Activated T-cell treated with anti-CD3 and anti-CD28 coated beads, Interleukin-2, amount 50 U/mL, for 24 hours (primary cell): ENCODE data around the gene RALGAPA2.
"Not testable (repeated sequence)": the region's sequence is repeated elsewhere in the genome, so short reads cannot be mapped to it uniquely, and the experiment has no call there.

Experiments used
- DNase-seq: peaks from one replicate; pipeline ENCODE4 v3.0.0-alpha.2; 2020
- H3K27ac Mint-ChIP-seq: 2 replicates; pipeline ENCODE4 v1.8.0; 2020; ENCODE audit warnings: mild to moderate bottlenecking, mixed read lengths
- H3K27me3 Mint-ChIP-seq: 2 replicates; pipeline ENCODE4 v1.8.0; 2020; ENCODE audit warnings: mixed read lengths
- H3K36me3 Mint-ChIP-seq: 2 replicates; pipeline ENCODE4 v1.8.0; 2020; ENCODE audit warnings: low read depth, mixed read lengths
- H3K4me1 Mint-ChIP-seq: 2 replicates; pipeline ENCODE4 v1.8.0; 2020; ENCODE audit warnings: low read depth, mixed read lengths
- H3K4me3 Mint-ChIP-seq: 2 replicates; pipeline ENCODE4 v1.8.0; 2020; ENCODE audit warnings: mild to moderate bottlenecking, moderate library complexity, mixed read lengths
- H3K9me3 Mint-ChIP-seq: 2 replicates; pipeline ENCODE4 v1.8.0; 2020; ENCODE audit warnings: mixed read lengths

Gene RALGAPA2

DNA sequence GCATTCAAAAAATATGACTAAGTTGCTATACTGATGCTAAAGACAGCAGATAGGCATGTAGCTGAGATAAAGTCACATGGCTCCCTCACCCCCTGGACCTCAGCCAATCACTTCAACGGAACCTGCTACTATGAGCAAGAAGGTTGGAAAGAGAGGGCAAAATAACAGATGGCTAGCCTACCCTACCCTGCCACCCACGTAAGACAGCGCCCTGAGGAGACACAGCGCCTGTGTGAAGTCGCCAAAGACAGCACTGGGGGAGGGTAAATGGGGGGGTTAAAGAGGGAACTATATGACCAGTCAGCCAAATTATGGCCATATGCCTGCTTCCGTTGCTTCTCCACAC, 163.2 kb downstream of the RALGAPA2 start:
- H3K27ac Mint-ChIP-seq = peak overlapping the region; percentile 50
- DNase-seq = no peak
- peaks cover 52% of the 10 kb centered on the region for H3K4me1 Mint-ChIP-seq
- H3K4me3 Mint-ChIP-seq = no peak overlapping the region
- H3K27me3 Mint-ChIP-seq = no peaks in the 10 kb centered on the region
- no peaks in the 10 kb centered on the region for H3K9me3 Mint-ChIP-seq
- peaks cover 43% of the 10 kb centered on the region for H3K36me3 Mint-ChIP-seq

DNA sequence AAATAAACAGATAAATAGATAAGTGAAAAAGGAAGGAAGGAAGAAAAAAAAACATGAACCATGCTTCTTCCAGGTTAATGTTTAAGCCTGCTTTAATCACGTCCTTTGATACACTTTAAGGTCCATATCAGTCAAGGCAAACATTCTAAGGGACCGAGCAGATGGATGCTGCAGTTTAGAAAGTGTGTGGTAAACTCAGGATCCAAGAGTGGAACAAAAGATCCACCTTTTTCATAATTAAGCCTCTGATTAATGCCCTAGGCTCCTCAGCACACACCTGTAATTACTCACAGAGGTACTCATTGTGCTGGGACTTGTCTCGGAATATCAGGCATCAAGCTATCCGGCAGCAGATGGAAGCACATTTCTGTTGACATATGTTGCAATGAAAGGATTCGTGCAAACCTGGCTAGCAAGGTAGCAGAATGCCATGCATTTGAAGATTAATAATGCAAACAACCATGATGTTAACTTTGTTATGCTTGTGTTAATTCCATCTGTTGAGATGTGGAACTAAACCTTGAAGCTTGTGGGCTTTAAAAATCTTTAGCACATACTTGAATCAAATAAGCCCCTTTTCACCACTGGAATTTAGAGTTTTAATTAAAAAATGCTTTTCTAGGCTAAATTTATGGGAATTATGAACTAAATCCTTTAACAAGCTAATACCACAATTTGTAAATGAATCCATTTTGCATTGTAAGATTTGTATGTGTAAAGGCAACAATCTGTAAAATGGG, 163.7 kb downstream of the RALGAPA2 start:
- Mint-ChIP-seq H3K27ac (no peak overlapping the region), H3K36me3 (peaks cover 48% of the 10 kb centered on the region), H3K4me1 (peaks cover 52% of the 10 kb centered on the region), H3K27me3 (no peaks in the 10 kb centered on the region), H3K4me3 (no peak overlapping the region), H3K9me3 (no peaks in the 10 kb centered on the region)
- DNase-seq = no peak

DNA sequence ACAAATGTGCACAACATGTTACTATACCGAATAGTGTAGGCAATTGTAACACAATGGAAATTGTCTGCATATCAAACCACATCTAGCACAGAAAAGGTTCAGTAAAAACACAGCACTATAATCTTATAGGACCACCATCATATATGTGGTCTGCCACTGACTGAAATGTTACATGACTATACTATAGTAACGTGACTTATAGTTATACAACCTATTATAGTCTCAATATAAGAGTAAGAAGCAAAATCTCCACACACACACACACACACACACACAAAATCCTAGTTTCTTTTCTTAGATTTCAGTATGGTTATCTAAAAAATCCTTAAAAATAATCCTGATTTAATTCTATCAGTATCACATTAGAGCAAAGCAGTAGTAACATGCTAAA, 164.6 kb downstream of the RALGAPA2 start:
- no peaks in the 10 kb centered on the region for H3K27me3 Mint-ChIP-seq
- H3K36me3 Mint-ChIP-seq = peaks cover 49% of the 10 kb centered on the region
- peak overlapping the region; percentile 47 for H3K27ac Mint-ChIP-seq
- no peaks in the 10 kb centered on the region for H3K9me3 Mint-ChIP-seq
- H3K4me3 Mint-ChIP-seq = no peak overlapping the region
- H3K4me1 Mint-ChIP-seq = peaks cover 52% of the 10 kb centered on the region
- DNase-seq = no peak

DNA sequence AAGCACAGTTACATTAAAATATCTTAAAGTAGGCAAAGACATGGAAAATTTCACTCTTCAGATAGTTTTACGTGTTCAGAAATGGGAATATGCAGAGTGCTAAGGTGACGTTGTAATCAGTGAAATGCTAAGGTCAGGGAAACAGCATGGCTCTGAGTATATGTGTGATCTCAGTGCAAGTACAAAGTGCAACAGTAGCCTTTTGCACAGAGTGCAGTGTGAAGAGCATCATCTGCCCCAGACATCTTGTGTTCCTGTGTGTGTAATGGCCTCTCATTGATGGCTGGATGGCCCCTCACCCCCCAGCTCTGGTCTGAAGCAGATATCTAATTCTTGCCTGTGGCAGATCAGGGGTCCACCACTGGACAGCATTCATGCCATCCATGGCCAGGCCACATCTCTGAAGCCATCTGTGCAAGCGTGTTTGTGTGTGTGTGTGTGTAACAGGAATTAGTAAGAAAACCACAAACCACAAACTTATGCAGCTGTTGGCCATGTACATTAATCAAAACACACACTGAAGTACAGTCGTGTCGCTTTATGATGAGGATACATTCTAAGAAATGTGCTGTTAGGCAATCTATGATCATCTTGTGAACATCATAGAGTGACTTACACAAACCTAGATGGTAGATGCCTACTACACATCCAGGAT, 165.1 kb downstream of the RALGAPA2 start:
- H3K36me3 Mint-ChIP-seq = peaks cover 49% of the 10 kb centered on the region
- peak overlapping the region; percentile 56 for H3K27ac Mint-ChIP-seq

DNA sequence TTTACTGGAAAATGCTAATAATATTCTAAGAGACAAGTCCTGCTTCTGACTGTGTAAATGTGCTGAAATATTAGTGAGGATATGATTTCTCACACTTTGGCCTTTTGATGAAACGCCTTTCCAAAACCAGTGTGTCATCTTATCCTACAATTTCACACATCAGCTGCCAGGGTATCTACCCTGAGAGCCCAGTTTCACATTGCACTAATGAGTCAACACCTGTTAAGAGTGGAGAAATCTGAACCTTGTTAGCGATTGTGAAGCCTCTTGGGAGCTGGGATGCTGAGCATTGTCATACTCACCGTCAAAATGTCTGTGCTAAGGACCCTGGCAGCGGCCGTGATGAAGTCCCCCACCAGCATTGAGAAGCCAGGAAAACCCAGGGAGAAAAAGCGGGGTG, 166.0 kb downstream of the RALGAPA2 start:
- no peak for DNase-seq
- H3K27me3 Mint-ChIP-seq = no peaks in the 10 kb centered on the region
- H3K36me3 Mint-ChIP-seq = peaks cover 48% of the 10 kb centered on the region
- no peak overlapping the region for H3K4me3 Mint-ChIP-seq
- peak overlapping the region; percentile 73 for H3K27ac Mint-ChIP-seq
- peaks cover 50% of the 10 kb centered on the region for H3K4me1 Mint-ChIP-seq
- no peaks in the 10 kb centered on the region for H3K9me3 Mint-ChIP-seq

More for the DNA sequence above, 165.1 kb downstream of the RALGAPA2 start:
- Mint-ChIP-seq H3K4me1 (peaks cover 52% of the 10 kb centered on the region), H3K9me3 (no peaks in the 10 kb centered on the region), H3K4me3 (no peak overlapping the region), H3K27me3 (no peaks in the 10 kb centered on the region)
- no peak for DNase-seq

DNA sequence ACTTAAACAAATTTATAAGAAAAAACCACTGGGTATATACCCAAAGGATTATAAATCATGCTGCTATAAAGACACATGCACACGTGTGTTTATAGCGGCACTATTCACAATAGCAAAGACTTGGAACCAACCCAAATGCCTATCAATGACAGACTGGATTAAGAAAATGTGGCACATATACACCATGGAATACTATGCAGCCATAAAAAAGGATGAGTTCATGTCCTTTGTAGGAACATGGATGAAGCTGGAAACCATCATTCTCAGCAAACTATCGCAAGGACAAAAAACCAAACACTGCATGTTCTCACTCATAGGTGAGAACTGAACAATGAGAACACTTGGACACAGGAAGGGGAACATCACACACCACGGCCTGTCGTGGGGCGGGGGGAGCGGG, 169.1 kb downstream of the RALGAPA2 start:
- not testable (repeated sequence) for DNase-seq, H3K27me3 Mint-ChIP-seq, H3K27ac Mint-ChIP-seq, H3K9me3 Mint-ChIP-seq, H3K4me3 Mint-ChIP-seq
- H3K4me1 Mint-ChIP-seq = peaks cover 25% of the 10 kb centered on the region
- H3K36me3 Mint-ChIP-seq = peaks cover 51% of the 10 kb centered on the region

DNA sequence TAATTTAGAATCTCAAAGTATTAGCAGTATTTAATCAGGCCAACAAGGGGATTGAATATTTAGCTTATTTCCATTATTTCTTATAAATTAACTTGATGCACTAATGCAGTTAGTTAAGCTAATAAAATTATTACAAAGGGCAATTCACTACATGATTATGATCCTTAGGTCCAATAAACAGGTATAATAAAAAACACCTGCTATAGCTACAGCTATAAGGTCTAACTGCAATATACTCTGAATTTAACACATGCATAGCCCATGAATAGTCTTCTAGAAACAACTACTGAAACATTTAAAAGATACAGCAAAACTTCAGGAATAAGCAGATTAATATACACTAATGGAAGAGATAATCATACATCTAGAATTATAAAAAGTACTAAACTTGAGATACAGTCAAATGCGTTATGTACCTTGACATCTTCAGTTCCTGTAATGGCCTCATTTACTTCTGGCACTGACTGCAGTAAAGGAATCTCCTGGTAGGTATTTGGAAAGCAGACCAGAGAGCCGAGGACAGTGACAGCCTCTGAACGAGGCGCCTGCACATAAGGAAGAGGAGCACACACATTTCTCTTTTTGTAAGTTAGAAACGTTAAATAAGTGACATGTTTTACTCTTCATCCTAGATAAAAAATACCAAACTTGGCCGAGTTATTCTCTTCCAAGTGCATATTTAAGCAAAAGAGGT, 176.1 kb downstream of the RALGAPA2 start:
- H3K9me3 Mint-ChIP-seq = no peaks in the 10 kb centered on the region
- peaks cover 21% of the 10 kb centered on the region for H3K36me3 Mint-ChIP-seq

DNA sequence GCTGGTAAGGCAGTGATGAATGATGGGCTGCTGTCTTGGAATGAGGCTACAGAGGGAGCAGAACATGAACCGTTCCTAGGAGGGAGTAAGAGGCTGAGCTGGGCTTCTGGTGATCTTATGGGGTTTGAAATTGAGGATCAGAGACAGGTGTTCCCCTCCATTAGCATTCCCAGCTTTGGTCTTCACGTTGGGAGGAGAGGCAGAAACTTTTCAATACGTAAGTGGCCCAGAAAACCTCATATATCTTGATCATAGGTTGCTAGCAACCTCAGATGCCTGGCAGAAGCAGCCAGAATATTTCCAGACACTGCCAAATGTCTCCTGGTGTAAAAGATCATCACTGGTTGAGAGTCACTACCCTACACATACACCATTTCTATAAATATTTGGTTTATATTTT, 177.4 kb downstream of the RALGAPA2 start:
- Mint-ChIP-seq H3K36me3 (peaks cover 33% of the 10 kb centered on the region), H3K27ac (no peak overlapping the region), H3K9me3 (no peaks in the 10 kb centered on the region), H3K4me3 (no peak overlapping the region), H3K4me1 (no peaks in the 10 kb centered on the region), H3K27me3 (no peaks in the 10 kb centered on the region)
- DNase-seq = no peak

More for the DNA sequence above, 176.1 kb downstream of the RALGAPA2 start:
- H3K4me3 Mint-ChIP-seq = no peak overlapping the region
- H3K4me1 Mint-ChIP-seq = no peaks in the 10 kb centered on the region
- H3K27me3 Mint-ChIP-seq = no peaks in the 10 kb centered on the region
- no peak for DNase-seq
- no peak overlapping the region for H3K27ac Mint-ChIP-seq

DNA sequence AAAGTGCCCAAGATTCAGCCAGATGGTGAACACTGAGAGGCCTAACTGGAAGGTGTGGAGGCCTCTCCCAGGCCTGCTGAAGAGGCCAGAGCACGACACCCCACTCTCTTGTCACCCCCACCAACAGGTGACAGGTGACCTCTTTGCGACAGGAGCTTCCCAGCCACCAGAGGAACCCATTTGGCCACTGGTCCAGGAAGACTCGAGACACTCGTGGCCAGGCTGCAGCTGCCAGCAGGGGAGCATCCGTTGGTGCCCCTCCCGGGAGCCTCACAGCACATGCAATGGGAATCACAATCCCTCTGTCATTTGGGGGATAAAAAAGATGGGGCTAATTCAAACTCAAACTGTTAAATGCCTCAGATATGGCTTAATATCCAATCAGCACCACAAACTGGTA, 181.2 kb downstream of the RALGAPA2 start:
- no peak for DNase-seq
- no peaks in the 10 kb centered on the region for H3K27me3 Mint-ChIP-seq
- H3K9me3 Mint-ChIP-seq = no peaks in the 10 kb centered on the region
- peaks cover 53% of the 10 kb centered on the region for H3K36me3 Mint-ChIP-seq
- H3K27ac Mint-ChIP-seq = peak overlapping the region; percentile 1
- H3K4me3 Mint-ChIP-seq = no peak overlapping the region
- peaks cover 2% of the 10 kb centered on the region for H3K4me1 Mint-ChIP-seq

DNA sequence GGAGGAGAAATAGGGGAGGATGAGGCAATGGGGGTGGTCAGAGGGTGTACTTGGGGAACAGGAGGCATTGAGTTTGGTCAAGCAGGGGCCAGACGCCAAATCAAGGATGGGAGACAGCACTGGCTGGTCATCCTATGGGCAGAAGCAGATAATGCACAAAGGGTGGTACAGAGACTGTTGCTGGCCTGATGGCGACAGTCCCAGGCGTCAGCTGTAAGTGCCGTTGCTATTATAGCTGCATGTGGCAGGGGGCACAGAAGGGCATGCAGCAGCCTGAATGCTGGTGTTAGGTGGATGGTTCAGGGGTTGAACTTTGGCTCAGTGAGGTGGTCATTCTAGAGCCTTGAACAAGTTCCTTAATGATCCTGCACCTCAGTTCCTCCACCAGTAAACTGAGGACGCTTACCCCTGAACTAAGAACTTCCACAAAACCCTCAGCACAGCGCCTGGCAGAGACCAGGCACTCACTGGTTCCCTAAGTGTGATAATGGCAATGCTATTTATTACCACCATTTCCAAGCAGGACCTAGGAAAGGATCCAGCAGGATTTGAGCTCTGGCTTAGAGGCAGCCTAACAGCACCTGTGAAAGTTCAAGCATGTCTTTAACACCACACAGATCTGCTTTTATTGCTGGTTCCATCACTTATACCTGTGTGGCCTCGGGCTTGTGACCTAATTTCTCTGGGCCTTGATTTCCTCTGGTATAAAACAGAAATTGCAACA, 181.9 kb downstream of the RALGAPA2 start:
- H3K9me3 Mint-ChIP-seq = no peaks in the 10 kb centered on the region
- peaks cover 2% of the 10 kb centered on the region for H3K4me1 Mint-ChIP-seq
- H3K27ac Mint-ChIP-seq = peak overlapping the region; percentile 1
- H3K4me3 Mint-ChIP-seq = no peak overlapping the region
- no peaks in the 10 kb centered on the region for H3K27me3 Mint-ChIP-seq
- H3K36me3 Mint-ChIP-seq = peaks cover 54% of the 10 kb centered on the region
- no peak for DNase-seq

DNA sequence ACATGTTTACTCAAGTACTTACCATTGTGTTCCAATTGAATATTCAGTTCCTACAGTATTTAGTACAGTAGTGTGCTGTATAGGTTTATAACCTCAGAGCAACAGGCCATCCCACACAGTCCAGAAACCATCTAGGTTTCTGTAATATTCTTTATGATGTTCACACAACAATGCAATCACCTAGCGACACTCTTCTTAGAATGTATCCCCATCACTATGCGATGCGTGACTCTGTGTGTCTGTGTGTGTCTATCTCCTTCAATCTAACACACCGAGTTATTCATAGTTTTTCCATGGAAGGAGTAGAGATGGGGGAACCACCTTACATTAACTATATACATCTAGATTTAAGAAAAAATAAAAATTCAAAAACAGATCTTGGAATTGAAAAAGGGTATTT, 182.8 kb downstream of the RALGAPA2 start:
- DNase-seq = no peak
- Mint-ChIP-seq H3K9me3 (no peaks in the 10 kb centered on the region), H3K4me3 (no peak overlapping the region), H3K27me3 (no peaks in the 10 kb centered on the region), H3K27ac (no peak overlapping the region), H3K36me3 (peaks cover 56% of the 10 kb centered on the region), H3K4me1 (peaks cover 2% of the 10 kb centered on the region)

DNA sequence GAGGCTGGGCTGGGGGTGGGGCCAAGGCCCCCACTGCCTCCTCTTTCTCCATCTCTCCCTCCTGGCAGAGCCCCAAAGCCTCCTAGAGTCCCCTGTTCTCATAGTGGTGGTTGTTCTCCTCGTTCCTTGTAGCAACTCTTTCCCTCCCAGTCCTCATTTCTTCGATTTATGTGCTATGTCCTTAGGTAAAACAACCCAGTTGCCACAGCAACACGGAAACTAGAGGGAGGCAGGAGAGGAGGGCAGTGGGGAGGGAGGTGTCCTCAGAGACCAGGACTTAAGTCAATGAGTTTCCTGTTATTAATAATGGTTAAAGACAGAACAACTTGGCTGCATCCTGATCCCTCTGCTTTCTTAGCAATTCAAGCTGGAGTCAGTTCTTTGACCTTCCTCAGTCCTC, 183.6 kb downstream of the RALGAPA2 start:
- no peak for DNase-seq
- peaks cover 60% of the 10 kb centered on the region for H3K36me3 Mint-ChIP-seq
- H3K27me3 Mint-ChIP-seq = no peaks in the 10 kb centered on the region
- no peaks in the 10 kb centered on the region for H3K9me3 Mint-ChIP-seq
- peaks cover 2% of the 10 kb centered on the region for H3K4me1 Mint-ChIP-seq
- peak overlapping the region; percentile 37 for H3K27ac Mint-ChIP-seq
- no peak overlapping the region for H3K4me3 Mint-ChIP-seq

DNA sequence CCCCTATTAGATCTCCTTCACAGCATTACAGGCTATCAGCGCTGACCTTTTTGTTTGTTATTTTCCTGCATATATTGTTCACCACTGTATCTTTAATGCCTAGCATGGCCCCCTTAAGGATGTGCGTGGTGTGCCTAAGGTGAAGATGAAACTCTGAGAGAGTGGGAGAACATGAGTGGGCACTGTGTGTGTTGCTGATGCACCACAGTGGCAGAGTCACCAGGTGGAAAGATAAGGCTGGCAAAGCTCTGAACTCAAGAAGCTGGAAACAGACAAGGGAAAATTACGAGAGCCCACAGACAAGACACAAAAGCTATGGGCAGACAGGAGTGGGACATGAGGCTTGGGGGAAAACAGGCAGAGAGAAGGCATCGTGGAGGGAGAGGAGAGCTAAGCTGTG, 184.8 kb downstream of the RALGAPA2 start:
- H3K9me3 Mint-ChIP-seq = no peaks in the 10 kb centered on the region
- H3K36me3 Mint-ChIP-seq = peaks cover 63% of the 10 kb centered on the region
- no peaks in the 10 kb centered on the region for H3K27me3 Mint-ChIP-seq
- H3K4me1 Mint-ChIP-seq = peaks cover 2% of the 10 kb centered on the region
- no peak overlapping the region for H3K4me3 Mint-ChIP-seq
- H3K27ac Mint-ChIP-seq = peak overlapping the region; percentile 7
- DNase-seq = no peak

DNA sequence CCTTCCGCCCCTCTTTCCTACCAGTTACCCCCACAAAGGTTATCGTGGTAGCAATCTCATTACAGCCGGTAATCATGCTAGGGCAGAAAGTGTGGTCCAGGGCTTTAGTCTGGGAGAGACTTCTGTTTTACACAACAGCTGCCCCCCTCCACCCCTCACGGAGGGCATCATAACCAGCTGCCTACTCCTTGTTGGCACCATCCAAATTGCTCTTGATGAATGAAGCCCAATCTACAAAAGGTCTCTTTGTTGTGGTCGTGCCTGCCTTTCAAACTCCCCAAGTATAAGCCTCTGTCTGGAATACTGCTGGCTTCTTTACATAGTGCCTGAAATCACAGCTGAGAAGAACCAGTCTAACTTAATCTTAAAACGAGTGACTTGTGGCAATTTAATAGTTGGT, 186.7 kb downstream of the RALGAPA2 start:
- H3K36me3 Mint-ChIP-seq = peaks cover 65% of the 10 kb centered on the region
- no peaks in the 10 kb centered on the region for H3K27me3 Mint-ChIP-seq
- no peak overlapping the region for H3K27ac Mint-ChIP-seq
- H3K4me1 Mint-ChIP-seq = peaks cover 2% of the 10 kb centered on the region
- no peaks in the 10 kb centered on the region for H3K9me3 Mint-ChIP-seq
- no peak for DNase-seq
- no peak overlapping the region for H3K4me3 Mint-ChIP-seq
